DOHH2 (cell line): Measurements from ENCODE around the gene FFAR4.

Experiments used
- H3F3A ChIP-seq: fragments of 200-600 bp; sonication (generic), shearing (Covaris generic); 2 replicates; pipeline ENCODE4 v1.6.0; 2016; ENCODE audit warnings: antibody characterized with exemption, mild to moderate bottlenecking; ENCODE audit not compliant: control insufficient read depth, insufficient read depth
- H3K27ac ChIP-seq: fragments of 200-600 bp; sonication (generic); 2 replicates; pipeline ENCODE4 v1.5.1; 2014; ENCODE audit warnings: low read depth, mild to moderate bottlenecking, low read length, moderate library complexity
- H3K27me3 ChIP-seq: fragments of 200-600 bp; sonication (generic); 2 replicates; pipeline ENCODE4 v1.6.1; 2014; ENCODE audit warnings: mild to moderate bottlenecking, low read length, mixed read lengths; ENCODE audit not compliant: control insufficient read depth
- H3K36me3 ChIP-seq: fragments of 200-600 bp; sonication (generic); 2 replicates; pipeline ENCODE4 v1.6.1; 2014; ENCODE audit warnings: mild to moderate bottlenecking, low read length, moderate library complexity, mixed read lengths; ENCODE audit not compliant: control insufficient read depth
- H3K4me1 ChIP-seq: fragments of 200-600 bp; sonication (generic); 2 replicates; pipeline ENCODE4 v1.6.1; 2014; ENCODE audit warnings: mild to moderate bottlenecking, low read length, mixed read lengths; ENCODE audit not compliant: control insufficient read depth
- H3K4me2 ChIP-seq: fragments of 200-600 bp; sonication (generic); 2 replicates; pipeline ENCODE4 v1.6.0; 2014; ENCODE audit warnings: mild to moderate bottlenecking, low read length, moderate library complexity
- H3K4me3 ChIP-seq: fragments of 200-600 bp; sonication (generic); 2 replicates; pipeline ENCODE4 v1.5.1; 2014; ENCODE audit warnings: mild to moderate bottlenecking, low read length, mixed read lengths
- H3K79me2 ChIP-seq: fragments of 200-600 bp; sonication (generic); 2 replicates; pipeline ENCODE4 v1.6.1; 2014; ENCODE audit warnings: mild to moderate bottlenecking, low read length, mixed read lengths; ENCODE audit not compliant: control insufficient read depth
- H3K9me2 ChIP-seq: fragments of 200-600 bp; sonication (generic); replicated peaks from 2 replicates; pipeline ENCODE4 v1.6.1; 2014; ENCODE audit warnings: mild to moderate bottlenecking, low read length, mixed read lengths; ENCODE audit not compliant: control insufficient read depth
- H3K9me3 ChIP-seq: fragments of 200-600 bp; sonication (generic); 2 replicates; pipeline ENCODE4 v1.6.1; 2014; ENCODE audit warnings: antibody characterized with exemption, low read length, mixed read lengths; ENCODE audit not compliant: control insufficient read depth, insufficient read depth
- H4K20me1 ChIP-seq: fragments of 200-600 bp; sonication (generic); 2 replicates; pipeline ENCODE4 v1.6.0; 2014; ENCODE audit warnings: low read depth, mild to moderate bottlenecking, antibody characterized with exemption, low read length, moderate library complexity; ENCODE audit not compliant: control insufficient read depth, insufficient read depth
- CTCF ChIP-seq: fragments of 200-600 bp; sonication (generic); IDR thresholded peaks from one replicate; pipeline ENCODE4 v1.5.1; 2014; ENCODE audit warnings: antibody characterized with exemption, mild to moderate bottlenecking, low read depth, low read length; ENCODE audit not compliant: poor library complexity, severe bottlenecking
- EZH2phosphoT487 ChIP-seq: fragments of 200-600 bp; sonication (generic); IDR thresholded peaks from 2 replicates; pipeline ENCODE4 v1.6.1; 2017; ENCODE audit warnings: borderline replicate concordance, mild to moderate bottlenecking, antibody characterized with exemption, low read length, moderate library complexity, mixed read lengths

Gene FFAR4

GRCh38 chr10:93593254-93593653, 26.8 kb downstream of the FFAR4 start:
- H3K36me3 ChIP-seq: no peaks in the 10 kb centered on the region
- H3F3A ChIP-seq: no peaks in the 10 kb centered on the region
- H3K79me2 ChIP-seq: no peaks in the 10 kb centered on the region
- no peaks in the 10 kb centered on the region for H3K9me2 ChIP-seq
- no peak overlapping the region for H3K4me2 ChIP-seq
- H3K27ac ChIP-seq: no peak overlapping the region
- H3K9me3 ChIP-seq: no peaks in the 10 kb centered on the region
- H3K4me3 ChIP-seq: no peak overlapping the region
- TF ChIP-seq EZH2phosphoT487 (no peak), CTCF (no peak)
- no peaks in the 10 kb centered on the region for H3K4me1 ChIP-seq
- H3K27me3 ChIP-seq: no peaks in the 10 kb centered on the region
- H4K20me1 ChIP-seq: no peaks in the 10 kb centered on the region

GRCh38 chr10:93593749-93594148, 27.3 kb downstream of the FFAR4 start:
- H3F3A ChIP-seq: no peaks in the 10 kb centered on the region
- no peaks in the 10 kb centered on the region for H4K20me1 ChIP-seq
- TF ChIP-seq EZH2phosphoT487 (no peak), CTCF (no peak)
- H3K4me3 ChIP-seq: no peak overlapping the region
- H3K4me1 ChIP-seq: no peaks in the 10 kb centered on the region
- H3K4me2 ChIP-seq: no peak overlapping the region
- H3K27me3 ChIP-seq: no peaks in the 10 kb centered on the region
- H3K9me2 ChIP-seq: no peaks in the 10 kb centered on the region
- H3K27ac ChIP-seq: no peak overlapping the region
- no peaks in the 10 kb centered on the region for H3K79me2 ChIP-seq
- H3K36me3 ChIP-seq: no peaks in the 10 kb centered on the region
- H3K9me3 ChIP-seq: no peaks in the 10 kb centered on the region

DNA sequence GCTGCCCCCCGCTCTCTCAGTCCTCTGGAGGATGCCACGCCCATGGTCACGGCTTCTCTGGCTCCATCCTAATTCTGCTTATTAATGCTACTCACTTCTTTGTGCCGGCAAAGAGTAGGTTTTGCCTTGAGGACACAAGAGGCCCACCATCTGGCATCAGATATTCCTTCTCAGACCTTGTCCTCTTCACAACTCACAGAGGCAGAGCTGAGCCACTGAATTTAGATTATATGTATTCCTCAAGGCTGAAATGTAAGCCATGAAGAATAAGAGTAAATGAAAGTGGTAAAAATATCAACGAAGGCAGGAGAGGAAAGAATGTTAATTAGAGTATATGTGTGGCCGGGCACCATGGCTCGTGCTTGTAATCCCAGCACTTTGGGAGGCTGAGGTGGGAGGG, 28.1 kb downstream of the FFAR4 start:
- H3K79me2 ChIP-seq: no peaks in the 10 kb centered on the region
- no peak overlapping the region for H3K27ac ChIP-seq
- H3K9me3 ChIP-seq: no peaks in the 10 kb centered on the region
- no peaks in the 10 kb centered on the region for H4K20me1 ChIP-seq
- H3K4me2 ChIP-seq: no peak overlapping the region
- no peaks in the 10 kb centered on the region for H3K4me1 ChIP-seq
- H3K9me2 ChIP-seq: no peaks in the 10 kb centered on the region
- no peaks in the 10 kb centered on the region for H3K27me3 ChIP-seq
- H3K36me3 ChIP-seq: no peaks in the 10 kb centered on the region
- TF ChIP-seq EZH2phosphoT487 (no peak), CTCF (no peak)
- H3K4me3 ChIP-seq: no peak overlapping the region
- no peaks in the 10 kb centered on the region for H3F3A ChIP-seq
